T-helper 22 cell (primary cell): ENCODE results near the gene CRB1.

Source experiments
- DNase-seq: peaks from one replicate; pipeline ENCODE4 v3.0.0-alpha.2; 2020; ENCODE audit warnings: low read depth

CRB1 gene

DNA sequence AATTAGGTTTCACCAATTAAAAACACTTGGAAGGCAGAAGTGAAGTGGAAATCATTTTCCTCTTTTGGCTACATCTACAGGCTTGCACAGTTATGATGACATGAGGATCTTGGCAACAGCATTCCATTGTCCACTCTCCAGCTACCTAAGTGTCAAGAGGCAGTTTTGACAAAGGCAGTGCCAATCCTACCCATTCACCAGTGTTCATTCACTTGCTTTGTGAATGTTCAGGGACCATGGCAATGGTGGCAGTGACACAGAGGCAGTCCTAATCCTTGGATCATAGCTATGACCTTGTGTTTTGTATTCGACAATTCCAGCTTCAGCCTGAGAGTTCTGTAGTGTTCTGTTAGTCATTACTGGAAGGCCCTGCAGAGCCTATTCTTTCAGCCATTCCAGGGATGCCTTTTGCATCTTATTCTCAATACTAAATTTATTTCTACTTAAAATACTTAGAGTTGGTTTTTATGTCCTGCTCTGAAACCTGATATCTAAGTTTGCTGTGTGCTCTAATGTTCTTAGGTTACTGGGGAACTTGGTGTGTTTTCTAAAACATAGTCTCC lies 36.7 kb downstream of the CRB1 start:
- DNase-seq = no peak

DNA sequence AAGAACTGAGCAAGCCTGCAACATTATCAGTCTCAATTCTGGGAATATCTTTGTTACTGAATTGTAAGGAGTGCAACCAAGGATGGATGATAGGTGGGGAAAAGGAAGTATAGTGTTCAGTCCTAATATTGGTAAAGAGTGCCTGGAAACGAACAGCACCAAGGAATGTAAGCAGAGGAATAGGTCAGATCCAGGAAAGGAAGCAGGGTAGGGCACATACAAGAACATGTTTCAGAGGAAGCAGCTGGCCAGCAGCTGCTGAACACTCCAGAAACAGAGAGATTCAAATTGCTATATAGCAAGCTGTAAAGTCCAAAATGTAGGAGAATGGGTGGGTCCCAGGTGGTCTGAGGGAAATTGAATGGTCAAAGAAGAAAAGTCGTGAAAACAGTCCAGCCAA lies 37.9 kb downstream of the CRB1 start:
- no peak for DNase-seq

DNA sequence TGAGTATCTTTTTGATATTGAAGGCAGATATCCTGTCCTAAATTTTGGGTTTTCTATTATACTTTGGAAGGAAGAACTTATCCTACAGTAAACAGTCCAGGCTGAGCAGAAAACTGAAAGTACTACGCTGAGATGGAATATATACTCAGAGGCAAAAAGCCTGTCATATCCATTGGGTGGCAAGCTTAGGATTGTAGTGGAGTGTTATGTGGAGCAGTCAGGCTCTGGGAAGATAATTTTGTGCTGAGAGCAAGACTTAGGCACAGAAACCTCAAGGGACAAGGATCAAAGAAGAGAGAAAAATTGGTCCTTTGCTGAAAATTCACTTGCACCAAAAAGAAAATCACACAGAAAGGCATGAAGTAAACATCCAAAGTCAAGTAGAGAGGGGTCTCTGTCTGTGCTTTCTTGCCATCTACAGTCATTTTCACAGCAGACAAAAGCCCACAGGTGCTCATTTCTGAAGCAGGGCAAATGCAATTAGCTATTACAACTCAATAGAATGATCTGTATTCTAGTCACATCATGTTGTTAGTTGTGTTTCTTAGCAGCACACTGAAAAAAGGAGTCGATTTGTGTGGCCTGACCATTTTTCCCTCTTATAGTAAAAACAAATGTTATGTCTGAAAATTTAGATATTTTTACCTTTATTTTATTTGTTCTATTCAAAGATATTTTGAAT lies 38.5 kb downstream of the CRB1 start:
- no peak for DNase-seq

DNA sequence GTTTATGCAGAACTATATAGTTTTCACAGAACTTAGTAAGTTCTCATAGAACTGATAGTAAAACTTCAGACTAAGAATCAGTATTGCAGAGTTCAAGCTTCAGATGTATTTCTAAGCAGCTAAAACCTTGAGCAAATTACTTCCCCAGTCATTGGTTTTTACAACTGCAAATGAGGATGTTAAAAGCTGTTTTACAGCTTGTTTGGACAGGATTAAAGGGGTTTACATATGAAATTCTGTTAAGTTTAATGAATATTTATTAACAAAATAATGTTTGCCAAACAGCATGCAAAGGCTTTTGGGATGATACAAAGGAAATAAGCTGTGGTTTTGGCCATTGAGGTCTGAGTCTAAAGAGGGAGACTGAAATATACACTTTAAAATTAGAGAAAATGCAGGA lies 39.1 kb downstream of the CRB1 start:
- DNase-seq = no peak

DNA sequence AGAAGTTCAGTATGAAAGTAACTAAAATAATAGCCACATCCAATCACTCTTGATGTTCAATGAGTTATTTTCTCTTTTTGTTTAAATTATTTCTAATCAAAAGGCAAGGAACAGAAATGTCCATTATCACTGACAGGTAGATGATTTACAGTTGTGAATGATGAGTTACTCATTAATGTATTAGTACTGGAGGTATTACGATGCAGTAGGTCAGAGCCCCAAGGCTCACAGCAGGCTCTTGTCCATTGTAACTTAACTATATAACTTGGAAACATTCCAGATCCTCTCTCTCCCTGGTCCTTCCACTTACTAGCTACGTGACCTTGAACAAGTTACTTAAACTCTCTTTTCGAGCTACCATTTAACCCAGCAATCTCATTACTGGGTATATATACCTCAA lies 39.5 kb downstream of the CRB1 start:
- DNase-seq = no peak

DNA sequence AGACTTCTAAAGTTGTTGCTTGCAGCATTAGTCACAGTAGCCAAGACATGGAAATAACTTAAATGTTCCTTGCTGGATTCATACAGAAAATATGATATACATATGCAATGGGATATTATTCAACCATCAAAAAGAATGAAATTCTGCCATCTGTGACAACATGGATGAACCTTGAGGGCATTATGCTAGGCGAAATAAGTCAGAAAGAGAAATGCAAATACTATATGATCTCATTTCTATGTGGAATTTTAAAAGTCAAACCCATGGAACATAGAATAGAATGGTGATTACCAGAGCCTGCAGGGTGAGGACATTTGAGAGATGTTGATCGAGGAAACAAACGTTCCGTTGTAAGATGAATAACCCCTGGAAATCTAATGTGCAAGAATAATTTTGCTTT lies 43.0 kb downstream of the CRB1 start:
- DNase-seq = no peak

DNA sequence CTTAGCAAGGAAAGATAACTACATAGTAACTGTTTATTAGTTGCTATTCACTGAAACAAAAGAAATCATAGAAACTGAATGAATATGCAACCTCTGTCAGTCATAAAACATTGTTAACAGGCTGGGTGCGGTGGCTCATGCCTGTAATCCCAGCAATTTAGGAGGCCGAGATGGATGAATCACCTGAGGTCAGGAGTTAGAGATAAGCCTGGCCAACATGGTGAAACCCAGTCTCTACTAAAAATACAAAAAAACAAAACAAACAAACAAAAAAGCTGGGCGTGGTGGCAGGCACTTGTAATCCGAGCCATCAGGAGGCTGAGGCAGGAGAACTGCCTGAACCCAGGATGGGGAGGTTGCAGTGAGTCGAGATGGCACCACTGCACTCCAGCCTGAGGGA lies 44.1 kb downstream of the CRB1 start:
- no peak for DNase-seq

DNA sequence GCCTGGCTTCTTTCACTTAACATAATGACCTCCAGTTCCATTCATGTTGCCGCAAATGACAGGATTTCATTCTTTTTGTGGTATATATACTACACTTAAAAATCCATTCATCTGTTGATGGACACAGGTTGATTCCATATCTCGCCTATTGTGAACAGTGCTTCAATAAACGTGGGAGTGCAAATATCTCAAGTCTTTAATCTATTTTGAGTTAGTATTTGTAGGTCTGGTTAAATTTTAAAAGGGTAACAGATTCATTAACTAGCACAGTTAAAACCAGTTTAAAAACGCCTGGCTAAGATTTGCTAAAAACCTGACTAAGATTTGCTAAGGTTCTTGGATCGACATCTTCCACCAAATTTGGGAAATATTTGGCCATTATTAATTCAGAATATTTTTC lies 45.7 kb downstream of the CRB1 start:
- no peak for DNase-seq

DNA sequence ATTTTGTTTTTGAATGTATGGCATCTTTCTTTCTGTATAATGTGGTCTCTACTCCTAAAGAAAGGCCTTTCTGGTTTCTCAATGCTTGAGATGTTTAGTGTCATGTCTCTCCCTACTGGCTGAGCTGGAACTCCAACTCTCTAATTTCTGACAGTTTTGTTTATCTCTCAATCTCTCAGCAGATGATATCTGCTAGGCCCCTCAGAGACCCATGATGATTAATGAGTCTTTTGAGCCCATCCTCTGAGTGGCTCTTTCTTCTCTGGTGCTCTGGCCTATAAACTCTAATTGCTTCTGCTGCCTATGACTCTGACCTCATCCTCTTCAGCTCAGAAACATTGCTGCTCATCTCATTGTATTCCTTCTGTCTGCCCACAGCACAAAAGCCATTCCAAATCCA lies 46.6 kb downstream of the CRB1 start:
- DNase-seq = no peak

DNA sequence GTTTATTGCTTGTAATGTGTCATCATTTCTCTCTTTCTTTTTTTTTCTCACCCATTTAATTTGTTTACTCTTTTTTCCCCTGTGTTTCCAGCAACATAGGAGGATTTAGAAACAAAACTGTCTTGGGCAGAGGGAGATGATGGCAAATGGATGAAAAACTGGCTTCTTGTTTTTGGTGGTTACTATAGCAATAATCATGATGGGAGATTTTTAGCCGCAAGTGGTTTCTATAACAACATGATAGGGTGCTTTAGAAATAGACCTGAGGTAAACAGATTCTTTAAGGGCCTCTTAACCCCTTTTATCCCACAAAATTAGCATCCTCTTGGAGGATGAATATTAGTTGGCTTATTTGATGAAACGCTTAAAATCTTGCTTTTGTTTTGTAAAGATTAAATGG lies 51.6 kb downstream of the CRB1 start:
- DNase-seq = no peak

DNA sequence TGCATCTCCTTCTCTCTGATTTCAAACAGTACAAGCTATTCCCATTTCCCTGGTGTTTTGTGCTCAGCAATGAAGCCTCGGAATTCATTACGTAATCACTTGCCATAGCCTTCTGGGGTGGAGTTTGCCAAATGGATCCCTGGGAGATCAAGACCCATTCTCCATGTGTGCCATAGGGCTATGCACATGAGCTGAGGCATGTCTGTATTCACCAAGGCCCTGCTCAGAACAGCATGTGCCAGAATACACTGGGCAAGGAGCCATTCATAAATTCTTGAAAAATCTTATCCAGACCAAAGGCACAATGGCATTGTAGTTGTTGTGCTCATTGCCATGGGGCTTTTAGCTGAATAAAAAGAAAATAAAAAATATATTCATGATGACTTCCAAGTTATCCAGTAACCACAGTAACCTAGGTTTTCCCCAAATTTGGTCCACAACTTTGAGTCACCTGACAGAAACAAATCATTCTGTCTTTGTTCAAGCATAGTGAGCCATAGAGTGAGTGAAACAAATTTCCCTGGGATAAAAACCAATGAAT lies 53.0 kb downstream of the CRB1 start:
- DNase-seq = no peak

DNA sequence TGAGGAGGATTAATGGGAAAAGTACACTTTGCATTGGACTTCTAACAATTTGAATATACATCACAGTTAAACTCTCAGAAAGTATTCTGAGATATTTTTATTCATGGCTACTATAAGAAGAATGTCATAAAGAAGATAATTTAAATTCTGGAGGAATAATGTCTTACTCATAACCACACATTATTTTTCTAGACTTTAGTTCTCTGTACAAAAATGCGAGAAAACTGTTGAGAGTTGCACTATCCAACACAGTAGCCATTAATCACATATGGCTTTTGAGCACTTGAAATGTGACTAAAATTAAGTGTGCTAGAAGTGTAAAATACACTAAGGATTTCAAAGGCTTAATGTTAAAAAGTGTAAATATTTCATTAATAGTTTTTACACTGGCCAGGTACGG lies 53.8 kb downstream of the CRB1 start:
- no peak for DNase-seq

DNA sequence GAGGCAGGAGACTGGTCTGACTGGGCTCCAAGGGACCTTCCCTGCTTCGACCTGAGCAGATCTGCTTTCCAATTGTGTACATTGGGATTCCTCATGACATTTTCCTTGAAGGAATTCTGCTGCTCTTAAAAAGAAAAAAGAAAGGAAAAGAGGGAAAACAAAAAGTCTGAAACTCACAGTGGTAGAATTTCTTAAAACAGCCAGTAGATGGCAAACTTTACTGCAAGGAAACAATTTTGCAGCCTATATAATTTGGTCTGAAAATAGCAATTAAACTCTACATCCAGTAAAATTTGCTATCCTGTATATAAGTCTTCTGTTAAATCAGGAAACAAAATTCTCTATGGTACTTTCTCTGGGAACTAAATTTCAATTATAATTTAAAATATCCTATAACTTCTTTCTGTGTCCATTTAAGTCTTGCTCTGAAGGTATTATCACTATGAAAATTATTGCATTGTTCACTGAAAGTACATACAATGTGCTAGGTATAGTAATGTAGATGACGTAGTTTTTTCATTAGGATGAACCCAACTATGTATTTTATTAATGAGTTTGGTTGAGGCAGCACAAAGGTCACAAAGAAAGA lies 59.8 kb downstream of the CRB1 start:
- no peak for DNase-seq

DNA sequence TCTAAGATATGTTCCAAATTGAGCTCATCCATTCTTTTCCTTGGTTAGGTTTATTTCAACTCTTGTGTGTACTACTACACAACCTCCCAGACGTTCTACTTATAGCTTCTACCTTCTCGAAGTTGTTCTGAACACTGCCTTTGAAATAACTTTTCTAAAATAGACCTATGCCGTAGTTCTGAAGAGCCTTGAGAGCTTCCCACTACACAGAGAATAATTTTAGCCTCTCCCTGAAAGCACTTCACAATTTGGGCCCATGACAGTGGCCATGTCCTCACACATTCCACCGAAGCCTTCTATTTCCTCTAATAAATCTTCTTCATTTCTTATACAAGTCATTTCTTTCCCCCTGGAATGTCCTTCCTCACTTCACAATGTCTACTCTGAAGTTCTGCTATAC lies 62.2 kb downstream of the CRB1 start:
- DNase-seq = no peak

DNA sequence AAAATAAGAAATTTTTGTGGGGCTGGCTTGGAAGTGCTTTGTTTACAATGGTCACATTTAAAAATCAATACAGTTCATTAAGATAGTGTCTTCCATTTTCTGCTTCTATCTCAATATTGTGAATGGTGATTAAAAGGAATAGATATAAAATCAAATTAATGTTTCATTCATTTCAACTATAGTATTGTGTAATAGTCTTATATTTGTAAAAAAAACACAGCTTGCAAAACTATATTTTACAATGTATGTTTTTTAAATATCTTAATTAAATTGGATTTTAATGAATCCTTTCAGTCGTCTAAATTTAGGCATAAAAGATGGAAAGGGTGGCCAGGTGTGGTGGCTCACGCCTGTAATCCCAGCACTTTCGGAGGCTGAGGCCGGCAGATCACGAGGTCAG lies 63.5 kb downstream of the CRB1 start:
- DNase-seq = no peak

DNA sequence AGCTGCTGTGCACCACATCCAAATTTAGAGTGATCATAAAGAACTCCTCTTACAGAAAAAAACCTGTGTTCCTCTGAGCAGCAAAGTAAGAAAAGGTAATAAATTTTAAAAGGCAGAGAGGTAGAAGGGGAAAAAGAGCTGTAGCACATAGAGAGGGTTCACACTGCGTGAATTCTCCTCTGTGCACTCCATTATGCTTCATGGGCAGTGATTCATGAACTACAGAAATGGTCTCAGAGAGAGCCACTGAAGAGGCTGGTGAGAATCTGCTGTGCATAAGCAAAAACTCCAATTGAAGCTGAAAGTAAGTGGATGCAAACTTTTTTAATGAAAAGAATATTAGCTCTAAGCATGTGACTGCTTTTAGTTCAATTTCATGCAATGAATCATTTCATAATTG lies 65.0 kb downstream of the CRB1 start:
- DNase-seq = no peak

DNA sequence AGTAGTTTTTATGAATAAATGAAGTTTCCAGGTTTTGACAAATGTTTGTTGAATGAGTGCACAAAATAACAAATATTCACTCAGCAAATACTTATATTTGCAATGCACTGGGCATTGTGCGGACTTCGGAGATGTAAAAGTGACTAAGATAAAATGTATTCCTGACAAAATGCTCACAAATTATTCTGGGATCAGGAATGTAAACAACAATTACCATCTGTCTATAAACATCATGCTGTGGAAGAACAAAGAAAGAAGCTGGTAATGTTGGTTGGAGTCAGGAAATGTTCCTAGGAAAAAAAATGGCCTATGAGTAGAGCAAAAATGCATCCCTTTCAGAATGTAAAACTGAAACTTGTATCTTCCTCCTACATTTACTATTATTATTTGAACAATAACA lies 68.5 kb downstream of the CRB1 start:
- DNase-seq = no peak

DNA sequence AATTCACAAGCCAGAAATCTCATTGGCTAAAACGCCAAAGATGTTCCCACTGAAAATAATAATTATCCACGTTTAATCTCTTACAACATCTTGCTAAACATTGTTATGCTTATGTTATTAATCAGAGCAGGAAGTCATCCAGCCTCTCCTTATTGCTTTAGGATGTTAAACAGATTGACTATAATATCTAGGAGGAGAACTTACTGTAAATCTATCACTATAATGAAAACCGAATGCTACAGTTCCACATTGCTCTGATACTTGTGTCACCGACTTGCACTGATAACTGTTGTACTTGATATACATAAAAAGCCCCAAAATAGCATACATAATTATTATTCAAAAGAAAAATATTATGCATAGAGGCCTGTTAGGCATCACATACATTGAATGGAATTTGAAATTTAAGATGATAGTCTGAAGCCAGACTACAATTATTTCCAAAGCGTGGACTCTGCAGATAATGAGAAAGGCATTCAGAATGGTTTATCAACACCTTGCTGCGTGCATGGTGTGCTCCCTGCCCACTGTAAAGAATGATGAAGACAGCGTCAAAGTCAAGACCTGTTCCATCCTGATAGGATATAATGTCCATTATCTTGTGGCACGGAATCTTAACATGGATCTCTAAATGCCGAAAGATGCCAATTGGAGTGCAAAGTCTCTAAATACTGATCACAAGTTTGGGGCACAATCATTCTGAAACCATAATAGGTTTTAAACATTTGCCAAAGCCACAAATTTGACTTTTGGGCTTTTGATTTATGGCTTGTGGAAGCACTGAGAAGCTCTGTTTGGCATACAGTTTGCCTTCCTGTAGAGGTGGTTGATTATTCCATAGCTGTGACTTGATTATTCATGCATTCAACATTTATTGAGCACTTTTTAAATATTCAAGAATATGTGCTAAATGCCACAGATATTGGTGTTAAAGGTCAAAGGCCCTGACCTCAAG lies 71.3 kb downstream of the CRB1 start:
- DNase-seq = no peak

DNA sequence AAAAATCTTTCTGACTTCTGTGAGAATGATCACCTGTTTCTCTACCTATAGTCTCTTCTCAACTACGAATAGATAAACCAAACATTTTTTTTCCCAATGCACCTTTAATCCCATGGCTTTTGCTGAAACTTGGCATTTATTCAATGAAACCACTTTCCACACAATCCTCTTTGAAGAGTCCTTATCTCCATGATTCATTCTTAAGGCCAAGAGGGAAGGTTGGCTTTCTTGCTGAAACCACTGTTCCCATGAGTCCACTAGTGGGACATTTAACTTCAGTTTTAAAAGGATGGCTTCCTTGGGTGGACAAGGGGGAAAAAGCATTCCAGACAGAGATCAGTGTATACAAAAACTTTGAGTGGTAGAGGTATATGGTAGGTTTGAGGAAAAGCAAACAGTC lies 73.6 kb downstream of the CRB1 start:
- no peak for DNase-seq

DNA sequence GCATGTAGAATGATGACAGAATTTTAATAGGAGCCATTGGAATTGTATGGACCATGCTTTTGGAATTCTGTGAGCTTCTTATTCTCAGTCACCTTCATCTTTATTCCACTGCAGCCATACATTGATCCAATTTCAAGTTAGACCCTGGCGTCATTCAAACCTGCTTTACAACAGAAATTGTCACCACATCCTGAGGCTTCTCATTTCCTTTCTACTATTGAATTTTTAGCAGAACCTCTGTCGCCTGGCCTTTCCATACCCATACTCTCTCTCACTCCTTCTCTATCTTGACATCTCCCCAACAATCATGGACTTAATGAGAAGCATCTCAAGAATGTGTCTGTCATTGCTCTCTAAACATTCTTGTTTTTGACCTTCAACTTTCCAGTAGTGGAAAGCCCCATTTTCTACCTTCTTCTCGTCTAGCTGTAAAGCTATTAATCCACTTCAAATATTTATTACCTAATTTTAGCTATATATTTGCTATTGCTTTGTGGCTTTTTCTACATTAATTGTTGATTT lies 74.1 kb downstream of the CRB1 start:
- no peak for DNase-seq

DNA sequence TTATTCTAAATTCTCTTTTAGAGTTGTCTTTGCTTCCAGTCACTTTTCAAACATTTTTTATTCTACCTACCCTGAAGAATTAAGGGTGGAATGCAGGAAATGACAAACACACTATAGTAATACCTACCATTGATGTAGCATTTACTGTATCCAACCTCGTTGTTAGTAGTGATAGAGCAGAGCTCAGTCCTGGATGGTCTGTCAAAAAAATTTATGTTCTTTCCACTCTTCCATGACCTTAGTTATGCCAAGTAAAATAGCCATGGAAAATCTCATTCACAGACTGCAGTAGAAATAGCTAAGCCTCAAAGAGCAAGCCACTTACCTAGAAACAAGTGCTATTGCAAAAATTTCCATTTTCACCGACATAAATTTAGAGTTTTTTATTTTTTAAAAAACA lies 74.6 kb downstream of the CRB1 start:
- DNase-seq = no peak

DNA sequence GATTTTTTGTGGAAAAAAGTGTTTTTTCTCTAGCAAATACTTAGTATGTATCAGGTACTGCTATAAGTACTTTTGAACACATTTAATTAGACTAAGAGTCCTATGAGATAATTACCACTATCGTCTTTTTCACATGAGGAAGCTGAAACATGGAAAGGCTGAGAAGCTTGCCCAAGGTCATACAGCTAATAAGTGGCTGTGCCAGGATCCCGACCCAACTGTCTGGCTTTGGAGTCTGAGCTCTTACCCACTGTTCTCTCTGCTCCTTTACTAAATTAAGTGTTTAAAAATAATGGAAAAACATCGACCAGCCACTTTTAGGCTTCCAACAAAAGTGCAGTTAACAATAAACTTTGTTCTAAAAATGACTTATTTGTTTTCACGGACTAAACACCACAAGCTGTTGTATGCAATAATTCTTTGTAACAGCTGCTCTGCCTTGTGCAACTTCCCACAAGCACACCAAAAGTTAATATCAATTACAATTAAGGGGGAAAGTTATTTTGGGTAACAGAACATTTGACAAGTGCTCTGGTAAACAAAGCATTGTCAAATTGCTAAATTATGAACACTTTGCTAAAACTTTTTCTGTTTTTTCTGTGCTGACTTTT lies 75.7 kb downstream of the CRB1 start:
- no peak for DNase-seq
